CD4-positive, CD25-positive, alpha-beta regulatory T cell (primary cell): ENCODE measurements around the gene SLC25A23. TPM values are rescaled to one million over a fixed set of nuclear protein-coding genes. Genes with fewer than 3 reads are reported as not detected.
"Not testable (repeated sequence)": the region's sequence is repeated elsewhere in the genome, so short reads cannot be mapped to it uniquely, and the experiment has no call there.

ENCODE experiments used
- ATAC-seq, 2 donors: fragments of 150-1000 bp; cut with Tn5 transposase; one replicate each; pipeline ENCODE4 v1.10.0; 2021; ENCODE audit warnings: low read depth in 2 of 2, moderate number of reproducible peaks in 2 of 2, moderate library complexity in 1 of 2
- DNase-seq, 3 donors: peaks; one replicate each; pipeline versions ENCODE4 v3.0.0 to v3.0.0-alpha.2; 2012 to 2022; ENCODE audit warnings: mixed read lengths in 1 of 3
- H3K27ac ChIP-seq: one replicate; pipeline ENCODE4 v1.7.0; 2013; ENCODE audit warnings: mild to moderate bottlenecking, low read length; ENCODE audit not compliant: insufficient read depth, poor library complexity, severe bottlenecking
- H3K27me3 ChIP-seq: one replicate; pipeline ENCODE4 v1.7.0; 2013; ENCODE audit warnings: low read length; ENCODE audit not compliant: control insufficient read depth, insufficient read depth
- H3K36me3 ChIP-seq: one replicate; pipeline ENCODE4 v1.7.0; 2013; ENCODE audit warnings: mild to moderate bottlenecking, low read length, moderate library complexity; ENCODE audit not compliant: control insufficient read depth, insufficient read depth
- H3K4me1 ChIP-seq: 2 replicates; pipeline ENCODE4 v1.7.0; 2013; ENCODE audit warnings: mild to moderate bottlenecking, low read length; ENCODE audit not compliant: insufficient read depth, control insufficient read depth, poor library complexity, severe bottlenecking
- H3K4me3 ChIP-seq: one replicate; pipeline ENCODE4 v1.7.0; 2013; ENCODE audit warnings: low read depth, mild to moderate bottlenecking, low read length, moderate library complexity
- H3K9me3 ChIP-seq, 2 experiments: 1 replicate in 1 of 2; 2 replicates in 1 of 2; pipeline ENCODE4 v1.7.0; 2013; ENCODE audit warnings: low read length in 2 of 2, mild to moderate bottlenecking in 1 of 2, moderate library complexity in 1 of 2; ENCODE audit not compliant: control insufficient read depth in 2 of 2
- H3K27ac Mint-ChIP-seq, 3 donors: one replicate each; pipeline ENCODE4 v1.8.0; 2020 to 2022; ENCODE audit warnings: mild to moderate bottlenecking in 3 of 3, mixed read lengths in 3 of 3, moderate library complexity in 2 of 3
- H3K27me3 Mint-ChIP-seq: one replicate; pipeline ENCODE4 v1.8.0; 2022; ENCODE audit warnings: mild to moderate bottlenecking, mixed read lengths
- H3K36me3 Mint-ChIP-seq: one replicate; pipeline ENCODE4 v1.8.0; 2020; ENCODE audit warnings: mixed read lengths
- H3K4me1 Mint-ChIP-seq, 4 donors: one replicate each; pipeline ENCODE4 v1.8.0; 2020 to 2022; ENCODE audit warnings: mixed read lengths in 4 of 4, mild to moderate bottlenecking in 1 of 4
- H3K4me3 Mint-ChIP-seq, 4 donors: one replicate each; pipeline ENCODE4 v1.8.0; 2020 to 2022; ENCODE audit warnings: mild to moderate bottlenecking in 4 of 4, mixed read lengths in 4 of 4, moderate library complexity in 3 of 4
- H3K9me3 Mint-ChIP-seq, 7 donors: one replicate each; pipeline ENCODE4 v1.8.0; 2020 to 2022; ENCODE audit warnings: mixed read lengths in 7 of 7, mild to moderate bottlenecking in 3 of 7, moderate library complexity in 2 of 7
- polyA plus RNA-seq, 4 donors: library from polyadenylated mRNA; unstranded; fragments of 300-500 nt; fragmentation: Illumina TruSeq; gene quantifications; one replicate each; pipeline ENCODE4 v1.2.3, GENCODE V29; 2021
- total RNA-seq: library from RNA; stranded (reverse); gene quantifications from one replicate; pipeline ENCODE4 v1.2.3, GENCODE V29; 2022

The SLC25A23 gene
- total and polyA plus RNA-seq, 5 donors from 2014 or later = 6.6 to 14.7 (median 10.9) TPM

GRCh38 chr19:6431891-6432290, 27.7 kb downstream of the SLC25A23 start:
- peaks cover 4% of the 10 kb centered on the region for H3K36me3 Mint-ChIP-seq
- Histone ChIP-seq H3K27ac (no peak overlapping the region), H3K4me3 (no peak overlapping the region), H3K27me3 (no peaks in the 10 kb centered on the region), H3K4me1 (no peaks in the 10 kb centered on the region), H3K36me3 (no peaks in the 10 kb centered on the region), H3K9me3 (no peaks in the 10 kb centered on the region)
- ATAC-seq = no peak
- H3K27me3 Mint-ChIP-seq = peaks cover 10% of the 10 kb centered on the region
- H3K4me1 Mint-ChIP-seq = peaks cover 0 to 4% (median 0%) of the 10 kb centered on the region in 4 donors
- no peak overlapping the region for H3K4me3 Mint-ChIP-seq
- DNase-seq = no peak
- no peaks in the 10 kb centered on the region for H3K9me3 Mint-ChIP-seq
- no peak overlapping the region for H3K27ac Mint-ChIP-seq

GRCh38 chr19:6429419-6430221, 30.0 kb downstream of the SLC25A23 start:
- Mint-ChIP-seq H3K36me3 (peaks cover 4% of the 10 kb centered on the region), H3K27me3 (peaks cover 10% of the 10 kb centered on the region), H3K9me3 (no peaks in the 10 kb centered on the region), H3K27ac (no peak overlapping the region), H3K4me3 (peak overlapping the region in 1 of 4 donors; percentile 73), H3K4me1 (peaks cover 0 to 17% (median 6%) of the 10 kb centered on the region in 4 donors)
- H3K9me3 ChIP-seq = no peaks in the 10 kb centered on the region
- ATAC-seq (no peak), DNase-seq (no peak)
- no peak overlapping the region for H3K4me3 ChIP-seq
- H3K4me1 ChIP-seq = peaks cover 7% of the 10 kb centered on the region
- no peaks in the 10 kb centered on the region for H3K27me3 ChIP-seq
- no peaks in the 10 kb centered on the region for H3K36me3 ChIP-seq
- H3K27ac ChIP-seq = no peak overlapping the region

- not testable (repeated sequence) for H3K27ac Mint-ChIP-seq, H3K9me3 Mint-ChIP-seq, H3K27ac ChIP-seq, H3K4me3 ChIP-seq, H3K27me3 ChIP-seq, H3K9me3 ChIP-seq, ATAC-seq, H3K4me1 ChIP-seq, DNase-seq, H3K4me3 Mint-ChIP-seq, H3K36me3 Mint-ChIP-seq, H3K36me3 ChIP-seq
- Mint-ChIP-seq H3K4me1 (peaks cover 0 to 17% (median 6%) of the 10 kb centered on the region in 4 donors), H3K27me3 (peaks cover 10% of the 10 kb centered on the region)
Observed at GRCh38 chr19:6428692-6429418, 30.7 kb downstream of the SLC25A23 start.

- Mint-ChIP-seq H3K27me3 (peaks cover 10% of the 10 kb centered on the region), H3K9me3 (no peaks in the 10 kb centered on the region), H3K4me3 (no peak overlapping the region), H3K36me3 (peaks cover 7% of the 10 kb centered on the region), H3K4me1 (peaks cover 0 to 34% (median 18%) of the 10 kb centered on the region in 4 donors), H3K27ac (no peak overlapping the region)
- Histone ChIP-seq H3K36me3 (peaks cover under 1% of the 10 kb centered on the region), H3K9me3 (no peaks in the 10 kb centered on the region), H3K4me3 (no peak overlapping the region), H3K27me3 (no peaks in the 10 kb centered on the region), H3K27ac (no peak overlapping the region), H3K4me1 (peaks cover 25% of the 10 kb centered on the region)
- ATAC-seq (no peak), DNase-seq (no peak)
Observed at GRCh38 chr19:6427131-6427530, 32.5 kb downstream of the SLC25A23 start.

- Mint-ChIP-seq H3K36me3 (peaks cover 3% of the 10 kb centered on the region), H3K4me1 (peaks cover 0 to 43% (median 22%) of the 10 kb centered on the region in 4 donors)
Observed at GRCh38 chr19:6425732-6426620, 33.6 kb downstream of the SLC25A23 start.

GRCh38 chr19:6424939-6425731, 34.5 kb downstream of the SLC25A23 start:
- Mint-ChIP-seq H3K27me3 (no peaks in the 10 kb centered on the region), H3K9me3 (no peaks in the 10 kb centered on the region), H3K36me3 (peaks cover 6% of the 10 kb centered on the region), H3K4me1 (peaks cover 0 to 48% (median 22%) of the 10 kb centered on the region in 4 donors), H3K4me3 (peak overlapping the region; percentile 77 to 90 (median 84)), H3K27ac (peak overlapping the region; percentile 65 to 95 (median 85))
- H3K27ac ChIP-seq = peak overlapping the region; percentile 85
- no peaks in the 10 kb centered on the region for H3K27me3 ChIP-seq
- DNase-seq = peak; percentile 99 to 100 (median 100)
- peak; percentile 86 to 88 for ATAC-seq
- H3K9me3 ChIP-seq = no peaks in the 10 kb centered on the region
- H3K4me1 ChIP-seq = peaks cover 33% of the 10 kb centered on the region
- peaks cover 20% of the 10 kb centered on the region for H3K36me3 ChIP-seq
- peak overlapping the region; percentile 41 for H3K4me3 ChIP-seq

More at GRCh38 chr19:6425732-6426620, 33.6 kb downstream of the SLC25A23 start:
- H3K4me3 ChIP-seq = peak overlapping the region; percentile 41
- peaks cover 11% of the 10 kb centered on the region for H3K36me3 ChIP-seq
- H3K4me3 Mint-ChIP-seq = peak overlapping the region in 3 of 4 donors; percentile 11 to 90 (median 86)
- no peaks in the 10 kb centered on the region for H3K9me3 ChIP-seq
- no peaks in the 10 kb centered on the region for H3K27me3 Mint-ChIP-seq
- peaks cover 33% of the 10 kb centered on the region for H3K4me1 ChIP-seq
- H3K9me3 Mint-ChIP-seq = no peaks in the 10 kb centered on the region
- ATAC-seq = no peak
- DNase-seq = no peak
- no peaks in the 10 kb centered on the region for H3K27me3 ChIP-seq
- peak overlapping the region; percentile 85 for H3K27ac ChIP-seq
- H3K27ac Mint-ChIP-seq = peak overlapping the region; percentile 72 to 95 (median 85)
